Peyer's patch (tissue), 4 donors: ENCODE measurements around the gene DYNC2LI1.

ENCODE experiments used
- POLR2A ChIP-seq, 2 donors: fragments of 450-650 bp; IDR thresholded peaks; one replicate each; pipeline ENCODE4 v1.5.1; 2017; ENCODE audit warnings: antibody characterized with exemption in 2 of 2, mild to moderate bottlenecking in 2 of 2, moderate library complexity in 2 of 2
- TF ChIP-seq, protein P1 (sequence below), 6 experiments: fragments of 450-650 bp in 4 of 6; fragments of 200-600 bp in 2 of 6; sonication (generic) in 1 of 6; IDR thresholded peaks; one replicate each; pipeline ENCODE4 v1.5.1; 2017 to 2019; ENCODE audit warnings: antibody characterized with exemption in 6 of 6, mild to moderate bottlenecking in 3 of 6, moderate library complexity in 1 of 6

DNA sequence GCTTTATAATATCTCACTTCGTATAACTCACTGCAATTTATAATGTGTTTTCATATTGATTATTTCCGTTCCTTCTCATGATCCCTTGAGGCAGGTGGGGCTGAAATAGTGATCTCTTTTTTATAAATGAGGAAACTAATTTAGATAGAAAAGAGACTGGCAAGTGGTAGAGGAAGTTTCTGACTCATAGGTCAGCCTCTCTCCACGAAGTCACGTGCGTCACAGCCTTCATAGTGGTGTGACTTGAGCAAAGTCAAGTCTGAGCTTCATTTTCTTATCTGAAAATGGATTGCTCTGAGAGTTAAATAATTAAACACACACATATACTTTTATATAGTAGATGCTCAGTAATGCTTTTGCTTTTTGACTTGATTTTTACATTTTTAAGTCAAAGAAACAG is 44.9 kb downstream of the DYNC2LI1 start:
- TF ChIP-seq, protein P1, sequence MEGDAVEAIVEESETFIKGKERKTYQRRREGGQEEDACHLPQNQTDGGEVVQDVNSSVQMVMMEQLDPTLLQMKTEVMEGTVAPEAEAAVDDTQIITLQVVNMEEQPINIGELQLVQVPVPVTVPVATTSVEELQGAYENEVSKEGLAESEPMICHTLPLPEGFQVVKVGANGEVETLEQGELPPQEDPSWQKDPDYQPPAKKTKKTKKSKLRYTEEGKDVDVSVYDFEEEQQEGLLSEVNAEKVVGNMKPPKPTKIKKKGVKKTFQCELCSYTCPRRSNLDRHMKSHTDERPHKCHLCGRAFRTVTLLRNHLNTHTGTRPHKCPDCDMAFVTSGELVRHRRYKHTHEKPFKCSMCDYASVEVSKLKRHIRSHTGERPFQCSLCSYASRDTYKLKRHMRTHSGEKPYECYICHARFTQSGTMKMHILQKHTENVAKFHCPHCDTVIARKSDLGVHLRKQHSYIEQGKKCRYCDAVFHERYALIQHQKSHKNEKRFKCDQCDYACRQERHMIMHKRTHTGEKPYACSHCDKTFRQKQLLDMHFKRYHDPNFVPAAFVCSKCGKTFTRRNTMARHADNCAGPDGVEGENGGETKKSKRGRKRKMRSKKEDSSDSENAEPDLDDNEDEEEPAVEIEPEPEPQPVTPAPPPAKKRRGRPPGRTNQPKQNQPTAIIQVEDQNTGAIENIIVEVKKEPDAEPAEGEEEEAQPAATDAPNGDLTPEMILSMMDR (IDR thresholded peaks at IDR 0.05), result no peak
- TF ChIP-seq POLR2A (IDR thresholded peaks at IDR 0.05), result peak in 1 of 2 donors; percentile 39
